ENCODE results near the gene NRN1.

DNA sequence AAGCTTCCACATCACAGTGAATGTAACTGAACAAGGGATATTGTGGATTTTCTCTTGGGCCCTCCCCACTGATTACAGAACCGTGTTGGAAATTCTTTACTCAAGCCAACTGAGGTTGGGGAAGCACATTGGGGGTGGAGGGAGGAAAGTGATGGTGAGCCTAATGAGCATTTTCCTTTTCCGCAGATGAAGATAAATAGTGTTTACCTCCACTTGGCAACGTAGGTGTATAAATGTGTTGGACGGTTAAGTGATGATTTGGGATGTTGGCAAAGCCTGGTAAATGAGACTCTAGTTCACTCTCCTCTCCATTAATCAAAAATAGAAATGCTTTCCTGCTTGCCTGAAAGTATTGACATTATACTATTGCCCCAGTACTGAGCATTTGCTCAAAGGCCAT is 27.1 kb upstream of the NRN1 start:
- no peak for TF ChIP-seq CTCF (IDR thresholded peaks at IDR 0.05)
- no peak for TF ChIP-seq POLR2AphosphoS5 (IDR thresholded peaks at IDR 0.05)
